ENCODE data around the gene CNNM1. TPM values are rescaled to one million over a fixed set of nuclear protein-coding genes. Genes with fewer than 3 reads are reported as not detected.

CNNM1 gene
- total and polyA plus RNA-seq, 7 donors, result 0.23 to 2.2 (median 1.2) TPM; not detected in 2

DNA sequence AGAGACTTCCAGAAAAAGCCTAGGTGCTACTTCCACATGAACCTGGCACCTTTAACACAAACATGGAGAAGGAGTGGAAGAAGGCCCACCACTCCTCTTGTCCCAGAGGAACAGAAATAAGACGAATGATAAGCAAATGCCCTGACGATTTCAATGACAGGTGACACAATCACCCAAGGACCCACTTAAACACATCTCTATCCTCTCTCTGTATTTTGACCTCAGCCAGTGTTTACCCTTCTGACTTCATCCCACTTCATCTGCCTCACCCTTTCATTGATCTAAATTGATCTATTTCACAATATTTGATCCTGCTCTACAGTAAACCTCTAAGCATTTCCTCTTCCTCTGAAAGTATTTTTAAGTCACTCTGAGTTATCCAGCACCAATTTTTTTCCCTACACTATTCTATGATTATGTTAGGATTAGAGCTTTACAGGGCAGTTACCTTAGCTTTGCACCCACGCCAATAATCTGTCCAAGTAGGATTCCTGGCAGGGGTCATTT lies 92.1 kb downstream of the CNNM1 start:
- TF ChIP-seq POLR2AphosphoS5 (IDR thresholded peaks at IDR 0.05), result no peak
- TF ChIP-seq, protein P1, sequence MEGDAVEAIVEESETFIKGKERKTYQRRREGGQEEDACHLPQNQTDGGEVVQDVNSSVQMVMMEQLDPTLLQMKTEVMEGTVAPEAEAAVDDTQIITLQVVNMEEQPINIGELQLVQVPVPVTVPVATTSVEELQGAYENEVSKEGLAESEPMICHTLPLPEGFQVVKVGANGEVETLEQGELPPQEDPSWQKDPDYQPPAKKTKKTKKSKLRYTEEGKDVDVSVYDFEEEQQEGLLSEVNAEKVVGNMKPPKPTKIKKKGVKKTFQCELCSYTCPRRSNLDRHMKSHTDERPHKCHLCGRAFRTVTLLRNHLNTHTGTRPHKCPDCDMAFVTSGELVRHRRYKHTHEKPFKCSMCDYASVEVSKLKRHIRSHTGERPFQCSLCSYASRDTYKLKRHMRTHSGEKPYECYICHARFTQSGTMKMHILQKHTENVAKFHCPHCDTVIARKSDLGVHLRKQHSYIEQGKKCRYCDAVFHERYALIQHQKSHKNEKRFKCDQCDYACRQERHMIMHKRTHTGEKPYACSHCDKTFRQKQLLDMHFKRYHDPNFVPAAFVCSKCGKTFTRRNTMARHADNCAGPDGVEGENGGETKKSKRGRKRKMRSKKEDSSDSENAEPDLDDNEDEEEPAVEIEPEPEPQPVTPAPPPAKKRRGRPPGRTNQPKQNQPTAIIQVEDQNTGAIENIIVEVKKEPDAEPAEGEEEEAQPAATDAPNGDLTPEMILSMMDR (IDR thresholded peaks at IDR 0.05), result no peak
- TF ChIP-seq POLR2A (IDR thresholded peaks at IDR 0.05), result no peak
- Histone ChIP-seq H3K9me3 (no peaks in the 10 kb centered on the region), H3K4me3 (no peak overlapping the region), H3K27ac (no peak overlapping the region), H3K36me3 (peaks cover 0 to 49% (median 16%) of the 10 kb centered on the region in 4 donors), H3K27me3 (no peaks in the 10 kb centered on the region), H3K4me1 (no peaks in the 10 kb centered on the region)
- 85 to 89% methylated on average over 3 of the region's 3 CpGs for WGBS, 2 donors
- intact Hi-C loops (cut with DNase I), result no loop called here
- DNase-seq, result no peak

DNA sequence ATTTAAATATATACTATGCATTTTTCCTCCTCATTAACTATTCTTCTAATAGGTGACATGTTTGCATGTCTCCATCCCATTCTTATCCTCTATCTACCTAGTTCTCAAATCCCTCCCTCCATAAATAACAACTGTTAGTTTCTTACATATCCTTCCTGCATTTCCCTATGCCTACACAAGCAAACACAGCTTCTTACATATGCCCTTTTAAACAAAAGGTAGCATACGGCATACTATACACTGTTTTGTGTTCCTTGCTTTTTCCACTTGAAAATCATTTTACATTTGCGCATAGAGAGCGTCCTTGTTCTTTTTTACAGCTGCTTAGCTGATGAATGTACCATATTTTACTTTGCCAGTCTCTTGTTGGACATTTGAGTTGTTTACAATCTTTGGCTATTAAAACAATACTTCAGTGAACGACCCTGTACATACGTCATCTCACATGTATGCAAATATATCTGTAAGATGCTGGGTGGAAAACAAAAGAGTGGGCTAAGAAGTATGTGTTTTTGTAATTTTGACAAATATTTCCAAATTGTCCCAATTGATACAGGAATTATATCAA lies 93.5 kb downstream of the CNNM1 start:
- intact Hi-C loops (cut with DNase I), result no loop called here
- H3K4me1 ChIP-seq, result no peaks in the 10 kb centered on the region
- WGBS, 2 donors, result 92 to 93% methylated on average over 5 of the region's 5 CpGs
- H3K27ac ChIP-seq, result no peak overlapping the region
- peaks cover 0 to 49% (median 16%) of the 10 kb centered on the region in 4 donors for H3K36me3 ChIP-seq
- DNase-seq, result no peak
- no peaks in the 10 kb centered on the region for H3K27me3 ChIP-seq
- H3K4me3 ChIP-seq, result no peak overlapping the region
- TF ChIP-seq, protein P1 (IDR thresholded peaks at IDR 0.05), result no peak
- no peak for TF ChIP-seq EP300 (IDR thresholded peaks at IDR 0.05)
- TF ChIP-seq POLR2AphosphoS5 (IDR thresholded peaks at IDR 0.05), result no peak
- TF ChIP-seq POLR2A (IDR thresholded peaks at IDR 0.05), result no peak
- H3K9me3 ChIP-seq, result no peaks in the 10 kb centered on the region

DNA sequence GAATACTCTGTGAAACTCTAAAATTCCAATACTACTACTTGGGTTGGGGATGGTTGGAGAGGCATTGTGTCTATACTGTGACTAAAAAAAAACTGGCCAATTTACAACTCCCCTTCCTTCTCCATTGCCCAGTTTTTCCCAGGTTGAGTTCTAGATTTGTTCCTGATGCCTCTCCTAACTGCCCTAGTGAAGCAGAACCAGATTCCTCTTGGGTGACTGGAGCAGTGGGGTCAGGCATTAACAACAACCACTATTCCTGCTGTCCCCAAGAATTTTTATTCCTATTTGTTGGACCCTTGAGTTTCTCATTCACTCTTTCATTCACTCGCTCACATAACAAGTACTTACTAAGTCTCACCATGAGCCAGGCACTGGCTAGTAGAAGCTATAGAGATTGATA lies 95.5 kb downstream of the CNNM1 start:
- no peak for DNase-seq
- intact Hi-C loops (cut with DNase I), result no loop called here
- Histone ChIP-seq H3K9me3 (no peaks in the 10 kb centered on the region), H3K27ac (no peak overlapping the region), H3K27me3 (no peaks in the 10 kb centered on the region), H3K4me1 (peaks cover 0 to 8% (median 6%) of the 10 kb centered on the region in 4 donors), H3K36me3 (peaks cover 0 to 32% (median 7%) of the 10 kb centered on the region in 4 donors), H3K4me3 (no peak overlapping the region)
- WGBS, 2 donors, result 97 to 100% methylated on average over 1 of the region's 1 CpG
- TF ChIP-seq POLR2A (IDR thresholded peaks at IDR 0.05) (no peak), POLR2AphosphoS5 (IDR thresholded peaks at IDR 0.05) (no peak), EP300 (IDR thresholded peaks at IDR 0.05) (no peak)
- TF ChIP-seq, protein P1 (IDR thresholded peaks at IDR 0.05), result no peak

DNA sequence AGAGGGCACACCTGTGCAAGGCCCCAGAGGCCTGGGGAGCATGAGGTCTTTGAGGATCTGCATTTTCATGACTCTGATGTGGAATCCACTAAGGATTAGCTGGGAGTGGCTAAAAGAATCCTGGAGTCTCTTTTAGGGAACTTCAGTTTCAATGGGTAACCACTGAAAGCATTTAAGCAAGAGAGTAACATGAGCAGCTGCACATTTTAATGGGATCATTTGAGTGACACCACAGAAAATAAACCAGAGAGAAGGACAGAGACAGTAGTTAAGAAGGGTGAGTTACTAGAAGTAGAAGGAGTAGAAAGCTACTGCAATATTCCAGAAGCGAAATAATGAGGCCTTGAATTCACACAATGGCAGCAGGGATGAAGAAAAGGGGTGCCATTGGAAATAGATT lies 96.0 kb downstream of the CNNM1 start:
- Histone ChIP-seq H3K27ac (no peak overlapping the region), H3K36me3 (peaks cover 0 to 27% (median 5%) of the 10 kb centered on the region in 4 donors), H3K4me3 (no peak overlapping the region), H3K9me3 (no peaks in the 10 kb centered on the region), H3K27me3 (no peaks in the 10 kb centered on the region), H3K4me1 (peaks cover 0 to 13% (median 11%) of the 10 kb centered on the region in 4 donors)
- intact Hi-C loops (cut with DNase I), result no loop called here
- no peak for TF ChIP-seq EP300 (IDR thresholded peaks at IDR 0.05)
- TF ChIP-seq POLR2A (IDR thresholded peaks at IDR 0.05), result no peak
- TF ChIP-seq, protein P1 (IDR thresholded peaks at IDR 0.05), result no peak
- no peak for TF ChIP-seq POLR2AphosphoS5 (IDR thresholded peaks at IDR 0.05)
- 95 to 97% methylated on average over 1 of the region's 1 CpG for WGBS, 2 donors
- DNase-seq, result no peak

DNA sequence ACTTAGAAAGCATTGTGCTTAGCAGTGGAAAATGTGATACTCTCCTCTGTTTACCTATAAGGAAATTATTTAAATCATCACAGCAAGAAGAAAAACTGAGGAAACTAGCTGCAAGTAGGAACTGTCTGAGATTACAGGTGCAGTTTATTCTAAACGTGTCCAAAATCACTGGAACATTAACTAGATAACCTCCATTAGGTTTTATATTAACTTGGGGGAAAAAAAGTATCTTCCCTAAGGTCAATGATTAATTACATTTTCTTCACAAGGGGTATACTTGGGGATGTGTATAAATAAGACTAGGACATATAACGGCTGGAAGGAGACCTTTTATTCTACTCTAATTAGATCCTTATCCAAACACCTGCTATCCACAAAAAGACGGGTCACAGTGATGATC lies 97.5 kb downstream of the CNNM1 start:
- H3K27ac ChIP-seq, result no peak overlapping the region
- intact Hi-C loops (cut with DNase I), result no loop called here
- WGBS, 2 donors, result 29 to 61% methylated on average over 3 of the region's 3 CpGs

More for the DNA sequence above, 97.5 kb downstream of the CNNM1 start:
- peaks cover 0 to 19% (median 2%) of the 10 kb centered on the region in 4 donors for H3K36me3 ChIP-seq
- H3K27me3 ChIP-seq, result no peaks in the 10 kb centered on the region
- no peak overlapping the region for H3K4me3 ChIP-seq
- H3K9me3 ChIP-seq, result no peaks in the 10 kb centered on the region
- DNase-seq, result no peak
- TF ChIP-seq POLR2AphosphoS5 (IDR thresholded peaks at IDR 0.05) (no peak), POLR2A (IDR thresholded peaks at IDR 0.05) (no peak), EP300 (IDR thresholded peaks at IDR 0.05) (no peak)
- TF ChIP-seq, protein P1 (IDR thresholded peaks at IDR 0.05), result no peak
- peaks cover 0 to 16% (median 14%) of the 10 kb centered on the region in 4 donors for H3K4me1 ChIP-seq
